T-helper 2 cell treated with Interferon-gamma antibody and Interleukin-4, amounts not matched to agents 5 μg/mL and 100 μg/mL, for 36 hours (primary cell): ENCODE data around the gene ZDHHC20.
A peak's percentile ranks its signal among the peaks of the same experiment; 100 is the strongest.

ENCODE experiments used
- DNase-seq: peaks from one replicate; pipeline ENCODE4 v3.0.0; 2021; ENCODE audit warnings: low spot score
- H3K27ac Mint-ChIP-seq: one replicate; pipeline ENCODE4 v1.8.0; 2021; ENCODE audit warnings: mild to moderate bottlenecking, mixed read lengths
- H3K27me3 Mint-ChIP-seq: one replicate; pipeline ENCODE4 v1.8.0; 2021; ENCODE audit warnings: low read depth, mixed read lengths
- H3K36me3 Mint-ChIP-seq: one replicate; pipeline ENCODE4 v1.8.0; 2021; ENCODE audit warnings: low read depth, mixed read lengths
- H3K4me1 Mint-ChIP-seq: one replicate; pipeline ENCODE4 v1.8.0; 2021; ENCODE audit warnings: low read depth, mixed read lengths
- H3K4me3 Mint-ChIP-seq: one replicate; pipeline ENCODE4 v1.8.0; 2022; ENCODE audit warnings: mild to moderate bottlenecking, moderate library complexity, mixed read lengths
- H3K9me3 Mint-ChIP-seq: one replicate; pipeline ENCODE4 v1.8.0; 2021; ENCODE audit warnings: mixed read lengths

Gene ZDHHC20

DNA sequence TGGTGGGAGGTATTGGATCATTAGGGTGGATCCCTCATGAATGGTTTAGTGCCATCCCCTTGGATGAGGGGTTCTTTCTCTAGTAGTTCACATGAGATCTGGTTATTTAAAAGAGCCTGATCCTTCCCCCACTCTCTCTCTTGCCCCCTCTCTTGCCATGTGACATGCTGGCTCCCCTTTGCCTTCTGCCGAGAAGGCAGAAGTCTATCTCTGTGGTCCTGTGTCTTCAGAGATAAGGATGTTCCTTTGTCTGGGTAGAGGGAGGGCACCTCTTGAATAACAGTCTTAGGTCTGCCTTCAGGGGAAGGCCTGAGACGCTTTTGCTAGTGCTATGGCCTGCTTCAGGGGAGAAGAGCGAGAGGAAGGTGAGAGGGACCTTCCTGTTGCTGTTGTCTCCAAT is 2.0 kb upstream of the ZDHHC20 start:
- Mint-ChIP-seq H3K27ac (no peak overlapping the region), H3K4me1 (peaks cover 19% of the 10 kb centered on the region), H3K4me3 (no peak overlapping the region), H3K36me3 (peaks cover 7% of the 10 kb centered on the region), H3K9me3 (no peaks in the 10 kb centered on the region), H3K27me3 (peaks cover 6% of the 10 kb centered on the region)
- DNase-seq: no peak

DNA sequence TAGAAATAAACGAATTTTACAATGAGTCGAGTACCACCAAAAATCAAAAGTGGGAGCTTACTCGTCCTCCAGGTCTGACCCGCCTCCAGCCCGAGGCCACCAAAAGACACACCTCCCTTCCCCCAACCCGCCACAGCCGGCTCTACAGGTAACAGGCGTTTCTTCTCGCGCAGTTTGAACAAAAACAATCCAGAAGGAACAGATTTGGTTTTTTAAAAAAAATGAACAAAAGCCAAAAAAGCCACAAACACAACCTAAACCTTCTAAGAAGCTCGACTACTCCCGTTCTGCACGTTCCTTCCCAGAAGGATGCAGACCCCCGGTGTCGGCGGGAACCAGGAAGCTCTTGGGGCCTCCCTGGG is 671 bp downstream of the ZDHHC20 start:
- H3K27me3 Mint-ChIP-seq: no peaks in the 10 kb centered on the region

DNA sequence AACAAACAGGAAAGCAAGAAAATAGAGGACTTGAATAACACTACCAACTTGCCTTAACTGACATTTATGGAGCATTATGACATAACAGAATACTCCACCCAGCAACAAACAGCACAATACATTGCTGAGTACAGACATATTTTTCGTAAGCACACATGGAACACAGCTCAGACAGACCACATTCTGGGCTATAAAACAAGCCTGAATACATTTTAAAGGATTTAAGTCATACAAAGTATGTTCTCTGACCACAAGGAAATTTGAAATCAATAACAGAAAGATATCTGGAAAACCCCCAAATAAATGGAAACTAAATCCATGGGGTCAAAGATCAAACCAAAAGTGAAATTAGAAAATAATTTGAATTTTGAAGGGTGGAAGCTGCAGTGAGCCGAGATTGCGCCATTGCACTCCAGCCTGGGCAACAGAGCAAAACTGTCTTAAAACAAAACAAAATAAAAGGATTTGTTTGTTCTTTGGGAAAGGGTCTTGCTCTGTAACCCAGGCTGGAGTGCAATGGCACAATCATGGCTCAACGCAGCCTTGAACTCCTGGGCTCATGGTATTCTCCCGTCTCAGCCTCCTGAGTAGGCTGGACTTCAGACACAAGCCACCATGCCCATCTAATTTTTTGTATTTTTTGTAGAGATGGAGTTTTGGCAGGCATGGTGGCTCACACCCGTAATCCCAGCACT is 5.6 kb downstream of the ZDHHC20 start:
- no peak for DNase-seq
- Mint-ChIP-seq H3K9me3 (peaks cover 27% of the 10 kb centered on the region), H3K4me1 (peaks cover 28% of the 10 kb centered on the region), H3K36me3 (peaks cover 45% of the 10 kb centered on the region), H3K4me3 (no peak overlapping the region), H3K27ac (no peak overlapping the region), H3K27me3 (no peaks in the 10 kb centered on the region)

More for the DNA sequence above, 671 bp downstream of the ZDHHC20 start:
- H3K36me3 Mint-ChIP-seq: peaks cover 25% of the 10 kb centered on the region
- DNase-seq: peak; percentile 39
- peaks cover 12% of the 10 kb centered on the region for H3K9me3 Mint-ChIP-seq
- peaks cover 28% of the 10 kb centered on the region for H3K4me1 Mint-ChIP-seq
- peak overlapping the region; percentile 81 for H3K27ac Mint-ChIP-seq
- peak overlapping the region; percentile 92 for H3K4me3 Mint-ChIP-seq

DNA sequence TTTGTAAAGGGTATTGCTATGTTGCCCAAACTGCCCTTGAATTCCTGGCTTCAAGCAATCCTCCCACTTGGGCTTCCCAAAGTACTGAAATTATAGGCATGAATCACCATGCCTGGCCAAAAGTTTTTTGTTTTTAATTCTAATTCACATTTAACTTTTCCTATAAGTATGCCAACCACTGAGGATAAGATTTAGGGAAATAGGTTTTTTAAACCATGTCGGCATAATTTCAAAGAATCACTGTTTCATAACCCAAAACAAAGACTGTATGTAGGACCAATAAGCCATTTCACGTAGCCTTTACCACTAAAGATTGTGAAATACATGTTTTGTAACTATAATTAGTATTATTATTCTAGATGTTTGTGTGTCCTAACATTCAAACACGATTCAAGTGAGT is 8.2 kb downstream of the ZDHHC20 start:
- Mint-ChIP-seq H3K4me3 (no peak overlapping the region), H3K27me3 (no peaks in the 10 kb centered on the region), H3K9me3 (peaks cover 27% of the 10 kb centered on the region), H3K4me1 (peaks cover 17% of the 10 kb centered on the region), H3K27ac (no peak overlapping the region), H3K36me3 (peaks cover 45% of the 10 kb centered on the region)
- DNase-seq: no peak

DNA sequence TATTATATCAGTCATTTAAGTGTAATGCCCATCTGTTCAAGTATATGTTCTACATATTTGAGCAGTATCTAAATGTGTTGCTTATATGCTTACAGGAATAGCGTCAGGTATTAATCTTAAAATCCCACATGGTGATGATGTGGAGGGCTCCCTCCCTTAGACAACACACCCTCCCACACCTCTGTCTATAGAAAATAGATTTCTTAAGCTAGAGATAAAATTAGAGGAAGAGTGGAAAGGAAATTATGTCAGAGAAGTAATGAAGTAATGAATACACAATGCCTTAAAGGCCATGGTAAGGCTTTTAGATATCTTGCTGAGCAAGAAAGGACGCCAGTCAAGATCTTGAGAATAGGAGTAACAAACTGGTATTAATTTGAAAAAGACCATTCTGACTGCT is 12.4 kb downstream of the ZDHHC20 start:
- H3K4me1 Mint-ChIP-seq: peaks cover 5% of the 10 kb centered on the region
- no peaks in the 10 kb centered on the region for H3K27me3 Mint-ChIP-seq
- DNase-seq: no peak
- no peak overlapping the region for H3K27ac Mint-ChIP-seq
- peaks cover 6% of the 10 kb centered on the region for H3K9me3 Mint-ChIP-seq
- H3K4me3 Mint-ChIP-seq: no peak overlapping the region
- H3K36me3 Mint-ChIP-seq: peaks cover 30% of the 10 kb centered on the region

DNA sequence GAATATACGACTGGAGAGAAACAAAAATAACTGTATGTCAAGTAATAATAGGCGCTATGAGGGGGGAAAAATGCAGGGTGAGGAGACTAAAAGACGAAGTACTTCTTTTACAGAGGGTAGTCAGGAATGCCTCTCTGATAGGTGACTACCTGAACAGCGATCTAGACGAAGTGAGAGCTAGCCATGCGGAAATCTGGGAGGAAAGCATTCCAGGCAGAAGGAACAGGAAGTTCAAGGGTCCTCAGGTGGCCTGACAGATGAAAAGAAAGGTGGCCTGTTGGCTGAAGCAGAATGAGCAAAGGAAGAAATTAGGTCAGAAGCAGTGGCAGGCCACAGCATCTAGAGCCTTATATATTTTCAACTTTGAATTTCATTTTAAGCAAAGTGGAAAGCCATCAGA is 13.3 kb downstream of the ZDHHC20 start:
- no peak overlapping the region for H3K27ac Mint-ChIP-seq
- no peaks in the 10 kb centered on the region for H3K27me3 Mint-ChIP-seq
- H3K4me3 Mint-ChIP-seq: no peak overlapping the region
- H3K36me3 Mint-ChIP-seq: peaks cover 33% of the 10 kb centered on the region
- H3K4me1 Mint-ChIP-seq: peaks cover 9% of the 10 kb centered on the region
- DNase-seq: no peak
- peaks cover 7% of the 10 kb centered on the region for H3K9me3 Mint-ChIP-seq

DNA sequence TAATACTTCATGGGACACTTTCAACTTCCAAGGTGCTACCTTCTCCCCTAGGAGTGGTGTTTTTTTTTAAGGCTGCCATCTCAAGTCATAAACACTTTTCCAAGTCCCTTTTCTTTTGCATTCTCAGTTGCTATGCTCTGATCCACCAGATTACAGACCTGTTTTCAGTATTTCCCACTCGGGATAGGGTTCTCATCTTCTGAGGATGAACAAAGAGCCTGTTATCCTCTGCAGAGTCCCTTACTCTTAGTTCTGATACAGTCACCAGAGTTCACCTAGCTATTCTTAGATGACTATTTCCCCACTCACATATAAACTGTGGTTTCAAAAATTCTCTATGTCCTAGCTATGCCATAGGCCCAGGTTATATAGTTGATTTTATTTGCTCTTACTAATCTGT is 15.9 kb downstream of the ZDHHC20 start:
- peaks cover 13% of the 10 kb centered on the region for H3K4me1 Mint-ChIP-seq
- H3K27ac Mint-ChIP-seq: no peak overlapping the region
- peaks cover 39% of the 10 kb centered on the region for H3K36me3 Mint-ChIP-seq
- H3K27me3 Mint-ChIP-seq: no peaks in the 10 kb centered on the region
- H3K4me3 Mint-ChIP-seq: no peak overlapping the region
- peaks cover 19% of the 10 kb centered on the region for H3K9me3 Mint-ChIP-seq
- no peak for DNase-seq

DNA sequence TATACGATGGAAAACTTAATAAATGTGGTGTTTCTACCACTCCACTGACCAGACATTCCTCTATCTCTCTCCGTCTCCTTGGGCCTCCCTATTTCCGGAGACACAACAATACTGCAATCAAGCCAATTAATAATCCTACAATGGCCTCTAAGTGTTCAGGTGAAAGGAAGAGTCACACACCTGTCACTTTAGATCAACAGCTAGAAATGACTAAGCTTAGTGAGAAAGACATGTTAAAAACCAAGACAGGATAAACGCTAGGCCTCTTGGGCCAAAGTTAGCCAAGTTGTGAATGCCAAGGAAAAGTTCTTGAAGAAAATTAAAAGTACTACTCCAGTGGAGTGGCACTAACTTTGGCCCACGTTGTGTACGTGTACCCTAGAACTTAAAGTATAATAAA is 22.5 kb downstream of the ZDHHC20 start:
- Mint-ChIP-seq H3K9me3 (peaks cover 37% of the 10 kb centered on the region), H3K4me1 (peaks cover 34% of the 10 kb centered on the region), H3K36me3 (peaks cover 54% of the 10 kb centered on the region), H3K4me3 (peak overlapping the region; percentile 57), H3K27me3 (no peaks in the 10 kb centered on the region), H3K27ac (peak overlapping the region; percentile 82)
- no peak for DNase-seq

DNA sequence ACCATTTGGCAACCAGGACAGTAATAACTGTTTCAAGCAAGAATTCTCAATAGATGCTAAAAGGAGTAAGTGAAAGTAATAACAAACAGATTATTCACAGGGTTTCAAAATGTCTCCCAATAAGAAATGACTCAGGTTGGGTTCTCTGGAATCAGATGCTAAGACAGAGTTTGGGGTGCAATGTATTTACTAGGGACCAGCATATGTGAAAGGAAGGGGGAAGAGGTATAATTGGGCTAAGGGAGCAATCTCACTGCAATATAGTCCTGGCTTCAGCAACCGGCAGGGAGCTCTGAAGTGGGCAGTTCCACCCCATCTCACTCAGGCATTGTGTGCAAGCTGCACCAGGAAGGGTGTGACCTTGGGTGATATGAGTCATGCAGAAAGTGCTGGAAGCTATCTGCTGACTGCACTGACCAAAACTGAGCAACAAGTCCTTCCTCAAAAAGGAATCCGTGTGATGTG is 23.4 kb downstream of the ZDHHC20 start:
- H3K36me3 Mint-ChIP-seq: peaks cover 60% of the 10 kb centered on the region
- peak overlapping the region; percentile 70 for H3K4me3 Mint-ChIP-seq
- peaks cover 42% of the 10 kb centered on the region for H3K9me3 Mint-ChIP-seq
- peak; percentile 56 for DNase-seq
- H3K4me1 Mint-ChIP-seq: peaks cover 32% of the 10 kb centered on the region
- H3K27ac Mint-ChIP-seq: peak overlapping the region; percentile 92
- H3K27me3 Mint-ChIP-seq: no peaks in the 10 kb centered on the region

DNA sequence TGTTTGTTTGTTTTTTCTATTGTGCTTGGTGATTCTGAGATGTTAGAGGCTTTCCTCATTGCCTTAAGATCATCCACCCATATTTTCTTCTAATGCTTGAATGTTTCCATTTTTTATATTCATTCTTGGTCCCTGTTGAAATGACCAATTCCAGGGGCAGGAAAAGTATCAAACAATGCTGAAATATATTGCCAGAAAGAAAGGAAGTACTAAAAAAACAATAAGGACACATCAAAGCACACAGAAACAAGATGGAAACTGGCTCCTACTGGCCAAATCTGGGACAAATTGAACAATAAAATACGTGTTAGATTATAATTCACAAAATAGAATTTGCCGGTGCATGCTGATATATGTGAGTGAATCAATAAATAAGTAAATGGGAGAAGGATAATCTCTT is 23.9 kb downstream of the ZDHHC20 start:
- peak overlapping the region; percentile 92 for H3K27ac Mint-ChIP-seq
- peaks cover 47% of the 10 kb centered on the region for H3K9me3 Mint-ChIP-seq
- DNase-seq: no peak
- H3K4me3 Mint-ChIP-seq: peak overlapping the region; percentile 70
- H3K27me3 Mint-ChIP-seq: no peaks in the 10 kb centered on the region
- peaks cover 65% of the 10 kb centered on the region for H3K36me3 Mint-ChIP-seq
- peaks cover 33% of the 10 kb centered on the region for H3K4me1 Mint-ChIP-seq

DNA sequence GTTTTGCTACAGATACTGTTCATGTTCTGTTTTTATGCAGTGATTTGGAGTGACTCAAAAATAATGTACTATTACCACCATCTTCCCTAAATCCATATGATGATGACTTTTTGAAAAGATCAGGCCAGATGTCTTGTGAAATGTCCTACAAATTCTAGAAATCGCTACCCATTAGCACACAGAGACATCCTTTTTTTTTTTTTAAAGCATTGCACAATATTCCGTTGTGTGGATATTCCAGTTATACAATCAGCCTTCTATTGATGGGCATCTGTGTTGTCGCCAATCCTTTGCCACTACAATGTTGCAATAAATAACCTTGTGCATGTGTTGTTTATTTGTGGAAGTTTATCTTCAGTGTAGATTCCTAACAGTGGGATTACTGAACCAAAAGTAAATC is 24.5 kb downstream of the ZDHHC20 start:
- DNase-seq: no peak
- no peak overlapping the region for H3K27ac Mint-ChIP-seq
- peaks cover 33% of the 10 kb centered on the region for H3K4me1 Mint-ChIP-seq
- H3K27me3 Mint-ChIP-seq: no peaks in the 10 kb centered on the region
- no peak overlapping the region for H3K4me3 Mint-ChIP-seq
- peaks cover 53% of the 10 kb centered on the region for H3K9me3 Mint-ChIP-seq
- peaks cover 72% of the 10 kb centered on the region for H3K36me3 Mint-ChIP-seq

DNA sequence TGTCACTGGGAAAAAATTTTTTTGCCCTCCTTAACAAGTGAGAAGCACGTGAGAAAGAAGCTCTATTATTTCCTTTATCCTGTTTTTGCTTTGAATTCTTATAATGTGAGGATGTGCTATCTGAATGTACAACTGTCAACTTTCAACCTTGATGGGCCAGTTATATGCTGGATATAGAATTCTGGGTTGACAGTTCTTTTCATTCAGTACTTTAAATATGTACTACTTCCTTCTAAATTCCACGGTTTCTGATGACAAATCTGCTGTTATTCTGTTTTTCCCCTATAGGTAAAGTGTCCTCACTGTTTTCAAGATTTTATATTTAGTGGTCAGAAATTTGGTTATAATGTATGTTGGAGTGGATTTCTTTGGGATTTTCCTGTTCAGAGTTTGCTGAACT is 29.9 kb downstream of the ZDHHC20 start:
- DNase-seq: no peak
- no peak overlapping the region for H3K4me3 Mint-ChIP-seq
- H3K9me3 Mint-ChIP-seq: peaks cover 32% of the 10 kb centered on the region
- peaks cover 38% of the 10 kb centered on the region for H3K36me3 Mint-ChIP-seq
- H3K4me1 Mint-ChIP-seq: peaks cover 18% of the 10 kb centered on the region
- no peak overlapping the region for H3K27ac Mint-ChIP-seq
- H3K27me3 Mint-ChIP-seq: no peaks in the 10 kb centered on the region

DNA sequence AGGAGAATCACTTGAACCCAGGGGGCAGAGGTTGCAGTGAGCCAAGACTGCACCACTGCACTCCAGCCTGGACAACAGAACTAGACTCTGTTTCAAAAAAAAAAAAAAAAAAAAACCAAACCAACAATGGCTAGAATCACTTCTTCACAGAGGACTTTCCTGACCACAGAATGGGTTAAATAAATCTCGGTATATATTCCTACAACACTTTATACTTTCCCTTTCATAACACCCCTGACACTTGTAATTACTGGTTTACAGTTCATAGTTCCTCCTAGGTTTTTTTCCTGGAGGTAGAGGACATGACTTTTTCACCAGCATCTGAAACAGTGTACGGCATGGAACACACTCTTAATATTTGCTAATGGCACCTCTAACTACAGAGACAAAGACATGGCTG is 31.4 kb downstream of the ZDHHC20 start:
- peaks cover 18% of the 10 kb centered on the region for H3K4me1 Mint-ChIP-seq
- H3K27me3 Mint-ChIP-seq: no peaks in the 10 kb centered on the region
- DNase-seq: no peak
- H3K27ac Mint-ChIP-seq: peak overlapping the region; percentile 28
- peaks cover 37% of the 10 kb centered on the region for H3K36me3 Mint-ChIP-seq
- H3K9me3 Mint-ChIP-seq: peaks cover 24% of the 10 kb centered on the region
- no peak overlapping the region for H3K4me3 Mint-ChIP-seq

DNA sequence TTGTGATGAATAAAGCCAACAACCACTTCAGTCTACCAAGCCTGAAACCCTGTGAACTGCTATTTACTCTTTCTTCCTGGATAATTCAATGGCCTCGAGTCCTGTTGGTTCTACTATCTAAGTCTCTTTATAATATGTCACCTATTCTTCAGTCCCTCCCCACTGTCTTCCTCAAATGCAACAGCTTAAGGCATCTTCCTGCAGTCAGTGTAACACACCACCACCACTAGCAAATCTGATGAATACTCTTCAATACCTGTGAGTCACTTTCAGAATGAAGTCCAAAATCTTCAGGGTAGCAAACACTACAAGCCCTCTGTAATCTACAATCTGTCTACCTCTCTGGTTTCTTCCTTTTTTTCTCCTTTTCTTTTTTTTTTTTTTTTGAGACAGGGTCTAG is 32.9 kb downstream of the ZDHHC20 start:
- H3K9me3 Mint-ChIP-seq: peaks cover 24% of the 10 kb centered on the region
- peaks cover 35% of the 10 kb centered on the region for H3K36me3 Mint-ChIP-seq
- no peaks in the 10 kb centered on the region for H3K27me3 Mint-ChIP-seq
- H3K4me1 Mint-ChIP-seq: peaks cover 16% of the 10 kb centered on the region
- H3K4me3 Mint-ChIP-seq: no peak overlapping the region
- DNase-seq: no peak
- H3K27ac Mint-ChIP-seq: no peak overlapping the region

DNA sequence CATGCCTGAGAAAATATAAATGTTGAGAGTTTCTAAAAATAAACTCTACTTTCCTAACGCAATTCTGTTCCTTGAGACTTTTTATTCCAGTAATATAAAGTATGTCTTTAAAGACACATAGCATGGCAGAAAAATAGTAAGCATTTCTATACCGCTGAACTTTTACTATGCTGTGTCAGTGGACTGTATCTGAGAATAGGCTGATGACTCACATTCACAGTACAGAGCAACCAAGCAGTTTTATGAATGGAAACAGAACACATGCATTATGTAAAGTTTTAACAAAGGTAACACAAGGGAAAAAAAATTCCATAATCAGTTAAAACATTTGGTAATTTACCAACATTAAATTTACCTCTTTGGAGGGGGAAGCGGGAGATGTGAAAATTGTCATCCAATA is 38.4 kb downstream of the ZDHHC20 start:
- DNase-seq: no peak

More for the DNA sequence above, 38.4 kb downstream of the ZDHHC20 start:
- H3K27me3 Mint-ChIP-seq: no peaks in the 10 kb centered on the region
- no peaks in the 10 kb centered on the region for H3K9me3 Mint-ChIP-seq
- H3K4me1 Mint-ChIP-seq: no peaks in the 10 kb centered on the region
- H3K4me3 Mint-ChIP-seq: no peak overlapping the region
- no peak overlapping the region for H3K27ac Mint-ChIP-seq
- peaks cover 20% of the 10 kb centered on the region for H3K36me3 Mint-ChIP-seq
